IPS-NIHi7 (cell line): Measurements from ENCODE around the gene UNK.

Experiments
- DNase-seq: peaks from one replicate; pipeline ENCODE4 v3.0.0; 2012; ENCODE audit warnings: mixed read lengths; ENCODE audit errors: extremely low spot score

Gene UNK

DNA sequence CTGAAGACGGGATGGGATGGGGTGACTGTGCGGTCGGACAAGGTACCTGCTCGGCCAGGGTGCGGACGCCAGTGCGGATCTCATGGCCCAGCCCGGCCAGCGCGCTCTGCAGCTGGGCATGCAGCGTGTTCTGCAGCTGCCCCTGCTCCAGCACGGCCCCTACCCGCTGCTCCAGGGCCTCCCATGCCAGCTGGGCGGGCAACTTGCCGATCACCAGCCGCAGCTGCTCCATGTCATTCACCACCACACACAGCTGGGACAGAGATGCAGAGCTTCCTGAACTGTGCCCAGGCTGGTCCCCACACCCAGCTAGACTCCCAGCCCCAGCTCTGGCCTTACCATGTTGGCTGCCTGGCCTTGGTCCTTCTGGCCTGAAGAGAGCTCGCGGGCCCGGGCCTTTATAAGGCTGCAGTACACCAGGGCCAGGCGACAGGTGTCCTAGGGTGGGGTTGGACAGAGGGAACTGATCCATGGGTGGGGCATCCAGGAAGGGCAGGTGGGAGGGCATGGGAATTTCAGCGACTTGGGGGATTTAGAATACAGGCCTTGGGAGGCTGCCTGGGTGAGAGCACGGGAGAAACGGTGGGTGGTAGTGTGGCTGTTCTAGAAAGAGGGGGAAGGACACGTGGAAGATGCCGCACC is 49.8 kb downstream of the UNK start:
- no peak for DNase-seq

DNA sequence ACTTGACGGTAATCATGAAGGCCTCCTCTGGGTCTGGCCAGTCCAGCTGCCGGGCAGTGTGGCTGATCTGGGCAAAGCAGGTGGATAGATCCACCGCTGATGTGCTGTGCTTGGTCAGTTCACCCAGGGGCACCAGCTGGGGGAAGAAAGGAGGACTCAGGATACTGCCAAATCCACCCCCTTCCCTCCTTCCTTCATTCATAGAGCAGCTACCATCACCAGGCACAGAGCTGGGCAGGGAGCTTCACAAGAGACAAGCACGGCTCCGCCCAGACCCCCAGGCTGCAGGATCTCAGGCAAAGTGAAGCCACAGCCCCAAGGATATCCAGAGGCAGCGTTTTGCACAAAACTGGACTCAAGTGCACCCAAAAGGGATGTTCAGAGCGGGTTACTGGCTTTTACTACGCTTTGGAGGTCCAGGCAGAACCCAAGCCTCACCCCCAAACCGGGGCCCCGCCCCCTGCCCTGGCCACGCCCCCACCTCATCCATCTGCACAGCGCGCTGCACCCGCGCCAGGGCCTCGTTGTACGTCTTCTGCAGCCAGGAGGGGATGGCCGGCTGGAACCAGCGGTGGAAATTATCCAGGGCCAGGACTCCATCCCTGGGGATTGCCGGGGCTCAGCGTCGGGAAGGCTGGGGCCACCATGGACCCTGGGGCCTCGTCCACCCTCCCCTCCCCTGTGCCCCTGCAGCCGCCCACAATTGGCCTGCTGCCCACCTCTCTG is 50.5 kb downstream of the UNK start:
- DNase-seq: peak; percentile 54

DNA sequence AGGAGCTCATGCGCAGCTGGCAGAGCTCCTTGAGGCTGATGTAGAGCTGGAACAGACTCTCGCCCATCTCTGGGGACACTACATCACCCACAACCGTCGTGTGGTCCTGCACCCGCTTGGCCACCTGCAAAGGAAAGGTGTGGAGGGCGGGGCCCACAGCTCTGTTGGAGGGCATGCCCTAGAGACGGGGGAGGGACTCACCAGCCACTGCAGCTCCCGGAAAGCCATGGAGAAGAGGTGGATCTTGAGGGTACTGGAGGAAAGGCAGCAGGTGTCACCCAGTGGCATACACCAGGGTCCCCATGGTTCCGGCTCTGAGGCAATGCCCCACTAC is 51.0 kb downstream of the UNK start:
- no peak for DNase-seq

DNA sequence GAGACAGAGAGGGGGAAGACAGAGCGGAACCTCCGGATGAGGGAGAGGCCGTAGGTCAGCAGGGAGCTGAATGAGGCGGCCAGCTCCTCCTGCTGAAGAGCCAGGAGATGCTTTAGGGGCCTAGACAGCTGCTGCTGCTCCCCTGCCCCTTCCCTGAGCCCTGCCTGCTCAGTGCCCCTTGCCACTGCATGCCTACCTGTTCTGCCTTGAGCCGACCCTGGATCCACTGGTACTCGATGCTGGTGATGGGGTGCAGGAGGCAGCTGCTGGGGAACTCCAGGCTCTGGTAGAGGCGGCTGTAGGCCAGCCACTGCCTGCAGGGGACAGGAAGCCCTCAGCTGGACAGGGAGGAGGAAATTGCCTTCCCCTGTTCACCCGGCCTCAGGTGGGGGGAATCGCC is 52.0 kb downstream of the UNK start:
- DNase-seq: no peak

DNA sequence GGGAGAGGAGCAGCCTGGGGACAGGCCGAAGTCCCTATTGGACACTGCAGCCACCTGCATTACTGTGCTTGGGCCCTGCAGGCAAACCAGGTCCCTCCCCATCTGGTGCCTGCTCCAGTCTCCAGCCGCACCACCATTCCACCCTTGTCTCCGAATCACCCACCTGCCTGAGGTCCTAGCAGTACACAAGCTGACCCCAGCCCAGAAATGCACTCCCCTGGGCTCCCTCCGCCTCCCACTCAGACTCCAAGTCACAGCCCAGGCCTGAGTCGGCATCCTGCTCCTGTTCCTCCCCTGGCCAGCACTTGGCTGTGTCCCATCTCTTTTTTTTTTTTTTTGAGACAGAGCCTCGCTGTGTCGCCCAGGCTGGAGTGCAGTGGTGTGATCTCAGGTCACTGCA is 53.3 kb downstream of the UNK start:
- DNase-seq: no peak

DNA sequence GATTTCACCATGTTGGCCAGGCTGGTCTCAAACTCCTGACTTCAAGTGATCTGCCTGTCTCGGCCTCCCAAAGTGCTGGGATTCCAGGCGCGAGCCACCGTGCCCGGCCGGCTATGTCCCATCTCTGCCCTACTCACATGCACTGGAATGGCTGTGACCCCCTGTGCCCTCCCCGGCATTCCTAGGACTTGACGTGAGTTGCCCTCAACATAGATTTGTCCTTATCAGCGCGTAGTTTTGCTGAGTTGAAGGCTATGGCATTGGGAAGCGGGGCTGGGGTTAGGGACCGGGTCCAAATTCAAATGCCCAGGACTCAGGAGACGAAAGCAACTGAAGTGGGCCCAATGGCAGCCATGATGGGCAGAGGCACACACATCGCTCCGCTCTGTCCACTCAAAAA is 53.8 kb downstream of the UNK start:
- DNase-seq: no peak

DNA sequence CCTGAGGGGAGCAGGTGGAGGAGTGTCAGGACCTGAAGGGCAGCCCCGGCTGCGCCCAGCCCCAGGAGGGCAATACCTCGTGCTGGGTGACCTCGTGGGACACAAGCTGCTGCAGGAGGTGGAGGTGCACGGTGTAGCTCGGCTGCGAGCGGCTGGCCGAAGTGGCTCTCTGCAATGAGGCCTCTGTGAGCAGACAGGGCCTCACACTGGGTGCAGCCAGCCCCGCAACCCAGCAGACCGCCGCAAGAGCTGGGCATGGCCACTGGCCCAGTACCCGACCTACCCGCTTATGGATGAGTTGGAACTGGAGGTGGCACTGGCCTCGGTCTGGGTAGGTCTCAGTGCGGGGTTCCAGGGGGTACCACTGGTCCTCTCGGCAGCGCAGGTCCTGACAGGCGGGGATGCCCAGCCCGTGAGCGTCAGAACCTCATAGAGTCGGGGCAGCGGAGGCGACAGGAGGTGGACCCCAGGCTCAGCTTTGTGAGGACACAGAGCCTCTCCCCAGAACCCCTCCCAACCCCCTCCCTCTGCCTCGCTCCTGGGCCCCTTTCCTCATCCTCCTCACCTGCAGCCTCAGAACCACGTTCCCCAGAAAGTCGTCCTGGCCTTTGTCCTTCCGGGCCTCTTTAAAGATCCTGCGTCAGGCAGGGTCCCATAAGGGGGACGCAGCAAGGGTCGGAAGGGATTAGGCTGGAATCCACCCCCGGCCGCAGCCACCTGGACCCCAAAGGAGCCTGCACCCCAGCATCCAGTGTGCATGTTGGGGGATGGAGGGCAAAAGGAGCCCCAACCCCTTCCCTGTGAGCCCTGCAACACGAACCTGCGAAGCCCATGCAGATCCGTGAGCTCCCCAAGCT is 55.6 kb downstream of the UNK start:
- no peak for DNase-seq

DNA sequence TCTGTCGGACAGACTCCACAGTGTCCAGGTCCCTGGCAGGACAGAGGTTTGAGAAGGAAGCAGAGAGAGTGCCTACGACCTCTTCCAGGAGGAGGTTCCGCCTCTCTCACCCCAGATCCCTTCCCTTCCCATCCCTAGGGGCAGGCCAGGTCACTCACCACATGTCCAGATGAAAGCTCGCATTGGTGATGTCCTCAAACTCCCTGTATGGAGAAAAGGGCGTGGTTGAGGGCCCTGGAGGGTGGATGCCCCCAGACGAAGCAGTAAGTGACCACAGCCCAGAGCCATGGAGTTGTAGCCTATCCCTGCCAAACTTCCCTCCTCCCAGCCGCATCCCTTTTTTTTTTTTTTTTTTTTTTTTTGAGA is 56.2 kb downstream of the UNK start:
- DNase-seq: no peak

DNA sequence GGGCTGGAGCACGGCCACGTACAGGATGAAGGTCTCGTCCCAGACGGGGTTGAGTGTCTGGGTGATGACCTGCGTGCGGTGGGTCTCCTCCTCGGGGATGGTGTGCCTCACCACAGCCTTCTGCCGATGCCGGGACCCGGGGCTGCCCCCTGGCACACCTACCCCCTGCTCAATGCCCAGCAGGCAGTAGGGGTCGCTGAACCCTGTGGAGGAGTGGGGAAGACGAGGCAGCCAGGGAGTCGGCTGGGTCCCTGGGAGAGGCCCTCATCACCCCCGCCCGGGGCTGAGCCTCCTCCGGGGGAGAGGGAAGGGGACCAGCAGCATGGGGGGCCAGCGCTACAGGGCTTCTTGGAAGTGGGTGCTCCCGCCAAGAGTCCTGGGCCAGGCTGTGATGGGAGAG is 57.8 kb downstream of the UNK start:
- DNase-seq: no peak

DNA sequence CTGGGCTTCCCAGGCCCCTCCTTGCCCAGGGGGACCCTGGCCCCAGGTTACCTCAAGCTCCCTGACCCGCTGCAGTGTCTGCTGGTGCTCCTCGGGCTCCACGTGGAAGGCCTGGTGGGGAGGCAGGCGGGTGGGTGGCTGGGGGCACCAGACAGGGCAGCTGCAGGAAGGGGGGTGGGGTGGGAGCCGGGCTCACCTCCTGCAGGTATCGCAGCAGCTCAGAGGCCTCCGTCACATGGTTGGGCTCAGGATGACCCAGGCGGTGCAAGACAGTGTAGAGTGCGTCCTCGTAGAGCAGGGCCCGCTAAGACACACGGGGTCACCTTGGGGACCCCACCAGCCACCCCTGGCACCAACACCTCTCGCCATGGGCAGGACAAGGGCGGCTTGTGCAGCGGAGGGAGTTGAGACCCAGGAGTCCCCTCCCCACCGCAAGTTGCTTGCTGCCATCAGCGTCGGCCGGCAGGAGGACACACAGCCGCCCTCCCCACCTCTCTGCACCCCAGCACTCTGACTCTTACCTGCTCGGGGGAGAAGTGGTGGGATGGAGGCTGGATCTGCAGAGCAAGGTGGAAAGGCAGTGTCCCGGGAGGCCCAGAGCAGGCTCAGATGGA is 58.5 kb downstream of the UNK start:
- DNase-seq: no peak

DNA sequence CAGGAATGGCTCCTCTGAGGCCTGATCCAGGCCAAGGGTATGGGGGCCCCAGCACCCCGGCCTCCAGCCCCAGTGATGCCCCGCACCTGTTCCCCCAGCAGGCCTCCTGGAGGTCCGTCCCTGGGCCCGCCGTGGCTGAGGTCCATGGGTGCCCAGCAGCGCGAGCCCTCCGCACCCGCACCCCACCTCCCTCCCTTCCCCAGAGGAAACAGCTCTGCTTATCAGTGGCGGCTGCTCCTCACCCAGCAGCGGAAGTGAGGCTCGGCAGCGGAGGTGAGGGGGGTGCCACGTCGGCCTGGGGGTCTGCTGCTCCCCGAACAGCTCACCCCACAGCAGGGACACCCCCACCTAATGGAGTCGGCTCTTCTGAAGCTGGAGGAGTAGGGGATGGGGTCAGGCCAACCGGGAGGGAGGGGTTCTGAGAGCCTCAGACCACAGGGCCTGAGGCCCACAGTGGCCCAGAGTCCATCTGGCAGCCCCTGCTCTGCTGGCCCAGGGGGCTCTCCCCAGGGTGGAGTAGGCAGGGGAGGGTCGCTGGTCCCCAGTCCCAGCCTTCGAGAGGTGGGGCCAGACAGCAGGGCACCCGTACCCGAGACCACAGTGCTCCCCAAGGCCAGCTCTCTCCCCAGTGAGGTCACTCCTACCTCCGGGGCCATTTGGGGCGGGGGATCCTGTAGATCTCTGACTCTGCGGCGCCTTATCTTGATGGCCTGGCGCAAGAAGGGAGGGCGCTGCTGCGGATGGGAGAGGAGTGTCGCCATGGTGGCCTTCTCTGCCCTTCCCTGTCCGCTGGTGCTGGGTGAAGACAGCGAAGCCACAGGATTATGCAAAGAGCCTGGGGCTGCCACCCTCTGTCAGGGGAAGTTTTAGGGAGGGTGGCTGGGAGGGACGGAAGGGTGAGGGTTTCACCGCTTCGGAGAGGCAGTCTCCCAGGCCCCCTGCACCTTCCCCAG is 59.2 kb downstream of the UNK start, which contains the start of gene UNC13D:
Gene UNC13D (minus strand): TSS at position 828 of the 953 bp plus-strand sequence. CDS start 67 bp downstream, at position 761.
- DNase-seq: no peak

DNA sequence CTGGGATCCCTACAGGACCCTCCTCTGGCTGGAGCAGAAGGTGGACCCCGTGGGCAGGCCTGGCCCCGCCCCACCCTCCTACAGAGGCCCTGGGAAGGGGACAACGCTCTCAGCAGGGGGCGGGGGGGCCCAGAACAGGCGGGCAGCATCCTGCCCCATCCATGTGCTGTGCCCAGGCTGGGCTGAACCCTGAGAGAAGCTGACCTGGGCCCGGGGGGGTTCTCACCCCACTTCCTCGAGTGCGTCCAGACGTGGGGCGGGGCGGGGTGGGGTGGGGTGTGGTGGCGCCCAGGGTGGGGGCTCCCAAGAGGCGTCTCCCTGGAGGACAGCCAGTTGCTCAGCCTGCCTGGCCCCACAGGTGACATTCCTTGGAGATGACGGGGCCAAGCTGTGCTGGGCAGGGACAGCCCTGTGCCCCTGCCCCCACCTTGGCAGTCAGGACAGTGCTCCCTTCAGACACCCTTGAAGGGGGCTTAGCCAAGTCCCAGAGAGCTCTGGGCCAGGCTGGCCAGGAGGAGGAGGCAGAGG is 60.0 kb downstream of the UNK start:
- no peak for DNase-seq

DNA sequence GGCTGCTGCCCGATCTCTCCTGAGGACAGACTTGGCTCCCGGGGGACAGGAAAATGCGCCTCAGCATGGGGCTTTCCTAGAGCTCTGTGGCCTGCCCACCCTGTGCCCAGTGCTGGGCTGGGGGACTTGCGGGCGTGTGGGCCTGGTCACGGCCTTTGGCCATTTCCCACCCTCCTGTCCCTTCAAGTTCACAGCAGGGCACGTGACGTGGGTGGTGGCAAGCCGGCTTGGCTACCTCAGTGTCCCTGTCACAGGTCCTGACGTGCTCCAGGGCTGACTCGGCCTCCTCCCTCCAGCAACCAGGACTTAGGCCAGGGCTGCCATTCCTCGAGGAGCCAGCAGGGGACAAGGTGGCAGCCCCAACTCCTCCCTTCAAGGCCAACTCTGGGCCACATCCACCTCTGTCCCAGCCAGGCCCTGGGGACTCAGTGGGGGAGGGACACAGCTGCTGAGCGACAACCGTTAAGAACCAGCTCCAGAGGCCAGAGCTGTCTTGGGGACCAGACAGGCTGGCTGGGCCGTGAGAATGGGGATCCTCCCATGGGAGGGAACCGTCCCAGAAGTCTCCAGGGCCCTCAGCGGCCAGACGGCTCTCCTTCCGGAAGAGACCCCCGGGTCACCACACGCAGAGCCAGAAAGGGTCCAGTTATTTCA is 60.6 kb downstream of the UNK start:
- peak; percentile 90 for DNase-seq

DNA sequence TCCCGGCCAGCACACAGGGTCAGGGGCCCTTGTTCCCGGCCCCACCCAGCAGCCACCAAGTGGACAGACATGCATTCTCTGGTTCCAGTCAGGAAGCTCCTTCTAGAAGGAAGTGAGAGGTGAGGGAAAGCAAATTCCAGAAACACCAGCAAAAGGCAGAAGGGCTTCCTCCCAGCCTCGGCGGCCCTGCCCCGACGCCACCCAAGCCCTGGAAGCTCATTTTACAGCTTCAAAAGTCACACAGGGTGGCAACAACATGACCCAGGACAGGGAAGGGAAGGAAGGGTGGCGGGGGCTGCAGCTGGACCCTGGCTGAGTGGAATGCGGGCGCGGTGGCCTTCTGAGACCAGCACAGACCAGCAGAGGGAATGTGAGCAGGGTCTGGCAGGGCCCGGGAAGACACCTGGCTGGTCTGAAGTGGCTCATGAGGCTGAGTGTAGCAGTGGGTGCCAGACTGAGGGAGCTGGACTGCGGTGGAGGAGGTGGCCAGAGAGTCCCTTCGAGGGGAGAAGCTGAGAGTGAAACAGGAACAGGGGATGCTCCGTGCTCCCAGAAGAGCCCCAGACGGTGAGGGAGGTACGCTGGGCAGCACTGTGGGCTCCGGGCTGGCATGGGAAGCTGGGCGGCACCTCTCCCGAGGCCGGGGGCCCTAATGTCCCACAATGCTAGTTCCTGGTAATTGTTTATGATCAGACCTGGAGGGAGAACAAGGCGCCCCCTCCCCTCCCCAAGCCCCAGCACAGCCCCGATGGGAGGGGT is 61.5 kb downstream of the UNK start:
- DNase-seq: no peak

DNA sequence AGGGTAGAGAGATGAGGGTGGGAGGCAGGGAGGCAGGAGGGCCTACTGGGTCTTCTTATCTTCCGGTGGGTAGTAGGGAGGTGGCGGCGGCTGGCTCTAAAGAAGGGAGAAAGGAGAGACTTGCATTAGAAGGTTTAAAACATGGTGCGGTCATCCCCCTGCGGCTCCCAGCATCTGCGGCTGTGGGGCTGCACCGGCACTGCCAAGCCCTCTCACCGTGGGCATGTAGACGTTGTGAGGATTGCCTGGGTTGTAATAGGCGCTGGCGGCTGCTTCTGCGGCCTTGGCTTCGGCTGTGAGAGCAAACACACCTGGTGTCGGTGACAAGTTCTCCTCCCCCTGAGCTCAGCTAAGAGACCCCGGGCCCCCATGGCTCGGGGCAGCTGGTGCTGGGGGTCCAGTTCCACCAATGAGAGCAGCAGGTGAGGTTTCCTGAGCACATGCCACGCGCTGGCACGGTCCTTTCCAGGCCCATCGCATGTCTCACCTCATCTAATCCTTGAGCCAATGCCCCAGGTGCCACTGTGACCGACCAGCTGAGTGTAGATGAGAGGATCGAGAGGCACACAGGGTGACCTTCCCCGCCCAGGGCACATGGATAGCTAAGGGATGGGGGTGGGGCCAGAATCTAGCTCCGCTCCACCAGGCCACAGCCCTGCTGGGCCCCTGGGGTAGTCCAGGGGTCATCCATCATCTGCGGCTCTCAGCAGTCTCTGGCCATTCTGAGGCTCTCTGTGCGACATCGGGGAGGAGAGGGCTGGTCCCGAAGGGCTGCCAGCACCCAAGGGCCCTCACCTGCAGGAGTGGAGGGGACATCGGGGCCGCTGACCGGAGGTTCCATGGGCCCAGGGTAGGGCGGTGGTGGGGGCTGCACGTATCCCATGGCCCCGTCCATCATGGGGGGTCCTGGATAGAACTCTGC is 62.3 kb downstream of the UNK start:
- no peak for DNase-seq

DNA sequence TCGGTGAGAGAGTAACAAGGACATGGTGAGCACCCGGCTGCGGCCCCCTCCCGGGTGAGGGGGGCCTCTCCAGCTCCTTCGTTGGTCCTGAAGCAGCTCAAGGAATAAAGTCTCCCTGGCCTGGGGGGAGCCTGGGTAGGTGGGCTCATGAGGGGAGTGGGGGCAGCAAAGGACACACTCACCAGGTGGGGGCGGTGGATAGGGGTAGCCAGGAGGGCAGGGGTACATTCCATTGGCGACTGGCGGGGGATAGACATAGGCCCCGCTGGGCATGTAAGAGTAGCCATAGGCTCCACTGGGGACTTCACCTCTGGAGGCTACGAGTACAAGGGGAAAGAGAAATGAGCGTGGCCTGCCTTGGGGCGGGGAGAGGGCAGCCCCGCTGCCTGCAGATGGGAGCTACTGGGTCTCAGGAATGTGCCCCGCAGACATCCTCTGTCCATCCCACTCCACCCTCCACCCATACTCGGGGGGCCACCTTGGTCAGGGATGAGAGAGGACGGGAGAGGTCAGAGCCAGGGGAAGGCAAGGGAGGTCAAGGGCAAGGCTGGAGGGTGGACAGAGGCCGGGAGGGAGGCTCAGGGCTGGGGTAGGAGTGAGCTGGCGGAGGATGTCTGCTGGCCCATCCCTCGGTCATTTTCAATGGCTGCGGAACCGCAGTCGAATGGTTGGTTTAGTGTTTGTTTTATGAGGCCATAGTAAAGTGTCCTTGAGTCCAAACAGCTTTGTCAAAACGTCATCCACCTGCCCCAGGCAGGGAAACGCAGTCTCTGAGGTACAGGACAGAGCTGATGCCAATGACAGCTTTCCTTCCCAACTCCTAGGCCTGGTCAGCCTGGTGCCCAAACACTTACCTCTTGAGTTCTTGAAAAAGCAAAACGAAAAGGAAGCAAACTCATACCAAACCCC is 63.3 kb downstream of the UNK start:
- no peak for DNase-seq

DNA sequence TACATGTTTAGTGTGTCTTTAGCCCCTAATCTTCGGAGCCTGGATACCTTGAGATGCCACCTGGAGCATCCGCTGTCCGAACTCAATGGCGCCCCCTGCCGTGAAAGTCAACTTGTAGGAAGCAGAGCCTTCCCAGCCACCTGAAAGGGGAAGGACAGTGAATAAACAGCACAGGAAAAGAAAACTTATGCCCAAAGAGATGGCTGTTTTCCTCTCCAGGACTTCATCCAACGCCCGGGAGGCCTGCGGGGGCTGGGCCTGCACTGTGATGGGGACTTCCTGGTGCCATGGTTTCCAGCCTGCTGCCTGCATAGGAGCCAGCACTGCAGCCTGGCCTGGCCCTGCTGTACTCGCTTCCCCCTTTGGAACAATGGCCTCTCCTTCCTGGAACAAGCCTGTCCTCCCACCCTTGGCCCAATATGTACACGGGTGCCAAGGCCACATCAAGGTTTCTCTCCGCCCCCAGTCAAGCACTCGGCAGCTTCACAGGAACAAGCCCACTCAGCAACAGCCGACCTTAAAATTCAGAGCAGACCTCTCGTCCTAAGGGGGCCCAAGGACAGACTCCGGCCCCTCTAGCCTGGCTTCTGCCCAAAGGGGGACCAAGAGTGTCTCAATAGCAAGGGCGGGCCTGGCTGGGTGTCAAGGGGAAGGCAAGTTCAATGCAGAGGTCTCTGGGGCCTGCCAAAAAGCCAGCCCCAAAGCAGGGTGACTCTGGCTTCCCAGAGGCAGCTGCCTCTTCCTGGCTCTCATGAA is 64.1 kb downstream of the UNK start:
- DNase-seq: peak; percentile 72
